OCI-LY3 (cell line): Measurements from ENCODE around the gene SH3GLB1.

ENCODE experiments used
- CTCF ChIP-seq: fragments of 200-600, 300-600 bp; sonication (generic); IDR thresholded peaks from 2 replicates; pipeline ENCODE4 v1.5.1; 2014; ENCODE audit warnings: antibody characterized with exemption, low read length, low read depth
- EZH2phosphoT487 ChIP-seq: fragments of 200-600 bp; shearing (Covaris generic); IDR thresholded peaks from 2 replicates; pipeline ENCODE4 v1.6.1; 2018; ENCODE audit warnings: antibody characterized with exemption, mixed run types, low read depth

GRCh38 chr1:86703696-86704457 lies 499 bp upstream of the SH3GLB1 start:
- no peak for TF ChIP-seq CTCF
- TF ChIP-seq EZH2phosphoT487: no peak
